Astrocyte of the cerebellum (primary cell): Measurements from ENCODE around the gene SV2C.
"Not testable (repeated sequence)": the region's sequence is repeated elsewhere in the genome, so short reads cannot be mapped to it uniquely, and the experiment has no call there.

Experiments
- DNase-seq: peaks from one replicate; pipeline ENCODE4 v3.0.0-alpha.2; 2011; ENCODE audit warnings: low read depth
- H3K4me3 ChIP-seq: 2 replicates; pipeline ENCODE4 v1.5.1; 2011; ENCODE audit warnings: mild to moderate bottlenecking, low read depth, low read length, moderate library complexity
- CTCF ChIP-seq: IDR thresholded peaks from 2 replicates; pipeline ENCODE4 v1.5.1; 2012; ENCODE audit warnings: low read length, low read depth, moderate library complexity, mild to moderate bottlenecking; ENCODE audit errors: missing control alignments
- in situ Hi-C: cut with HindIII; loops from 2 replicates; pipeline ENCODE4 v1.10.0; 2017; ENCODE audit warnings: low sequenced_read_pairs

SV2C gene

GRCh38 chr5:76083555-76084495, 642 bp downstream of the SV2C start:
- in situ Hi-C loops, result no loop called here
- TF ChIP-seq CTCF, result no peak
- peak overlapping the region; percentile 15 for H3K4me3 ChIP-seq
- DNase-seq, result no peak

GRCh38 chr5:76084496-76085242, 1.5 kb downstream of the SV2C start:
- no peak for DNase-seq
- TF ChIP-seq CTCF, result no peak
- in situ Hi-C loops, result no loop called here
- no peak overlapping the region for H3K4me3 ChIP-seq

- in situ Hi-C loops, result no loop called here
- TF ChIP-seq CTCF, result no peak
- no peak overlapping the region for H3K4me3 ChIP-seq
- DNase-seq, result no peak
Measured at GRCh38 chr5:76085243-76085579, 2.0 kb downstream of the SV2C start.

- no peak for TF ChIP-seq CTCF
- in situ Hi-C loops, result no loop called here
- no peak overlapping the region for H3K4me3 ChIP-seq
- no peak for DNase-seq
Measured at GRCh38 chr5:76086095-76086494, 2.9 kb downstream of the SV2C start.

GRCh38 chr5:76089156-76089555, 6.0 kb downstream of the SV2C start:
- DNase-seq, in situ Hi-C loops: not testable (repeated sequence)

GRCh38 chr5:76091351-76091750, 8.2 kb downstream of the SV2C start:
- no peak for DNase-seq
- H3K4me3 ChIP-seq, result no peak overlapping the region
- in situ Hi-C loops, result no loop called here
- no peak for TF ChIP-seq CTCF

More at GRCh38 chr5:76089156-76089555, 6.0 kb downstream of the SV2C start:
- H3K4me3 ChIP-seq, result not testable (repeated sequence)

GRCh38 chr5:76099286-76099702, 16.1 kb downstream of the SV2C start:
- no peak for TF ChIP-seq CTCF
- DNase-seq, result no peak
- H3K4me3 ChIP-seq, result no peak overlapping the region
- in situ Hi-C loops, result no loop called here
